Tongue (tissue), 2 donors: ENCODE data around the gene FUZ. TPM values are rescaled to one million over a fixed set of nuclear protein-coding genes. Genes with fewer than 3 reads are reported as not detected.
A peak's percentile ranks its signal among the peaks of the same experiment; 100 is the strongest.

Experiments used
- DNase-seq: peaks from one replicate; pipeline ENCODE4 v3.0.0-alpha.2; 2015
- total RNA-seq: library from RNA; depleted of rRNA; stranded (reverse); fragments of >200 nt; gene quantifications from one replicate; pipeline ENCODE4 v1.2.3, GENCODE V29; 2014

The FUZ gene
- total RNA-seq, 1 donor from 2014 or later: 25.7 TPM

DNA sequence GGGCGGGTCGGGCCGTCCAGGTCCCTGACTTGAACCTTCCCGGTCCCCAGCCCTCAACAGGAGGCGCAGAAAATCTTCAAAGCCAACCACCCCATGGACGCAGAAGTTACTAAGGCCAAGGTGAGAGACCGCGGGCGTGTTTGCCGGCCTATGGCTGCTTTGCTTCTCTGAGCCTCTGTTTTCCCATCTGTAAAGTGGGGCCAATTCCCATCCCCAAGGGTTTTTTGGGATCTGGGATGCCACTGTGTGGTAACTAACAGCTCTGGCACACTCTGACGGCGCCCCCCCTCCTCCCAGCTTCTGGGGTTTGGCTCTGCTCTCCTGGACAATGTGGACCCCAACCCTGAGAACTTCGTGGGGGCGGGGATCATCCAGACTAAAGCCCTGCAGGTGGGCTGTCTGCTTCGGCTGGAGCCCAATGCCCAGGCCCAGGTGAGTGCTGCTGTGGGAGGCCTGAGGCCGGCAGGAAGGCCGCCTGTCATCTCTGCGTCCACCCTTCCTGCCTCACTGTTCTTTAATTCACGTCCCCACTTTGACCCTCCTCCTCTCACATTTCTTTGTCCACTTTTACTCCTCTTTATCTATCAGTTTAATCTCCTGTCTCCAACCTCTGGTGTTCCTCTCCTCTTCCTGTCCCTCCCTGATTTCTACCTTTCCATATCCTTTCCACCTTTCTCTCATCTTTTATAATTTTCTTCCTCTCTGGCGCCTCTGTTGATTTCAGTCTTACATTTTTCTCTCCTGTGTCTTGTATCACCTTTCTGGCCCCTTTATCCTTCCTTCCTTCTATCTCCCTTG, 7.1 kb downstream of the FUZ start:
- DNase-seq: no peak

DNA sequence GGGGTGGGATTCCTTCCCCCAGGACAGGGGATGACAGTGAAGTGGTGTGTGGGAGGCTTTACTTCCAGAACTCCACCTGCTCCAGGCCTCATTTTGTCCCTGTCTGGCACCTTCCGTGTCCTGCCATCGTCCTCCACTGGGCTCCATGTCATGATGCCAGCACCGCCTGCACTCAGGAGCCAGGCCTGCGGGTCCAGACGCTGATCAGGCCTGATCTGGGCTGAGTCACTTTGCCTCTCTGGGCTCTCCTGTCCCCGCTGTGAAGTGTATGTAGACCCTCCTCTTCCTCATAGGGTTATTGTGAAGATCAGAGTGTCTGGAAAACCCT, 9.6 kb downstream of the FUZ start:
- no peak for DNase-seq

DNA sequence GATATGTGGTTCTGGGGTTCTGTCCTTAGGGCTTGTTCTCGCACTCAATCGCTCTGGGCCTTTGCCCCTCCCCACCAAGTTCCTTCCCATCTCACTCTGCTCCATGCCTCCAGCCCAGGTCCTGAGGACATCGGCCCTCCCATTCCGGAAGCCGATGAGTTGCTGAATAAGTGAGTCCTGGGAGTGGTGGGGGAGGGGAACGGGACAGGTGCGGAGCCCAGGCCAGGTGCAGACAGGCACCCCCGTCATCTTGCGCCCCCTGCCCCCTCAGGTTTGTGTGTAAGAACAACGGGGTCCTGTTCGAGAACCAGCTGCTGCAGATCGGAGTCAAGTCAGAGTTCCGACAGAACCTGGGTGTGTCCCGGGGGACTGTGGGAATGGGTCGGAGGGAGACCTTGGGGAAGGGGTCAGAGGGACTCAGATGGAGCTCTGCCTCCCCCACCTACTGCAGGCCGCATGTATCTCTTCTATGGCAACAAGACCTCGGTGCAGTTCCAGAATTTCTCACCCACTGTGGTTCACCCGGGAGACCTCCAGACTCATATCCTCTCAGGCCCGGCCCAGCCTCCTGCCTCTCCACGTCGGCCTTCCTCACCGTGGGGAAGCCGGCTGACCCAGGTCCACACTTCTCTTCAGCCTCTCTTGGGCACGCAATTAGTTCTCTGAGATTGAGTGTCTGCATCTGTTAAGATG, 10.1 kb downstream of the FUZ start:
- DNase-seq: no peak

DNA sequence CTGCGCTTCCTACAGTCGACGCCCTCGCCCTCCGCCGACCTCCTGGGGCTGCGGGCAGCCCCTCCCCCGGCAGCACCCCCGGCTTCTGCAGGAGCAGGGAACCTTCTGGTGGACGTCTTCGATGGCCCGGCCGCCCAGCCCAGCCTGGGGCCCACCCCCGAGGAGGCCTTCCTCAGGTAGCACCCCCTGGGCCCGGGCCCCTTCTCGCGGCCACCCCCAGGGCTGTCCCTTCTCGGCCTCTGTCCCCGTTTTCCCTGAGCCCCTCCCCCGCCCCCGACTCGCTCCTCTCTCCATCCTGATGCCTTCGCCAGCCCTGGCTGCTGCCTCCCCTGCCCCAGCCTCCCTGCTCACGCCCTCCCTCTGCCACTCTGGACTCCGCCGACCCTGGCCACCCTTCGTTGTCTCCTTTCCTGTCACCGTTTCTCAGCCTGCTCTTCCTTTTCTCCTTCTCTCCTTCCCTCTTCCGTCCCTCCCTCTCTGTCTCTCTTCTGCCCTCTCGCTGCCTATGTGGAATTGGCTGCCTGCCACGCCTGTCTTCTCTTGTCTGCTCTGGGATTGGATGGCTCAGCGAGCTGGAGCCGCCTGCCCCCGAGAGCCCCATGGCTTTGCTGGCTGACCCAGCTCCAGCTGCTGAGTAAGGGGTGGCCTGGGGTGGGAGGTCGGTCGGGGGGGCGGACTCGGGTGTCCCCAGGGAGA, 11.0 kb downstream of the FUZ start:
- peak; percentile 97 for DNase-seq

DNA sequence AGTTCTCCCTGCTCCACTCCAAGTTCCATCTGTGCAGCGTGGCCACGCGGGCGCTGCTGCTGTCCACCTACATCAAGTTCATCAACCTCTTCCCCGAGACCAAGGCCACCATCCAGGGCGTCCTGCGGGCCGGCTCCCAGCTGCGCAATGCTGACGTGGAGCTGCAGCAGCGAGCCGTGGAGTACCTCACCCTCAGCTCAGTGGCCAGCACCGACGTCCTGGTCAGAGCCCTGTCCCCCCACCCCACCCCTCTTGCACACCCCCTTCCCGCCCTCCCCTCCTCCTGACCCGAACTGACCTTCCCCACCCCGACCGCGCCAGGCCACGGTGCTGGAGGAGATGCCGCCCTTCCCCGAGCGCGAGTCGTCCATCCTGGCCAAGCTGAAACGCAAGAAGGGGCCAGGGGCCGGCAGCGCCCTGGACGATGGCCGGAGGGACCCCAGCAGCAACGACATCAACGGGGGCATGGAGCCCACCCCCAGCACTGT, 11.6 kb downstream of the FUZ start:
- no peak for DNase-seq

DNA sequence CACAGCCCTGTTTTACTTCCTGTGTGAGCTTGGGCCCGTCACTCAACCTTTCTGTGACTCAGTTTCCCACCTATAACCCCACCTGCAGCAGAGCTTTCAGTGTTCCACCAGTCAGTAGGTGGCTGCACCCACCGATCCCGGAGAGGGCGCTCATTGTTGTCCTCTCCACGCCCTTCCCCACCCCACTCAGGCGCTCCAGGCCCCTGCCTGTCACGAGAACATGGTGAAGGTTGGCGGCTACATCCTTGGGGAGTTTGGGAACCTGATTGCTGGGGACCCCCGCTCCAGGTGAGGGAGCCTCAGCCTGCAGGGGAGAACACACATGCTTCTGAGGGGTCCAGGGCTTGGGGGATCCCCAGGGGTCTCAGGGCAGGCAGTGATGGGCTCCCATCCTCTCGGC, 12.3 kb downstream of the FUZ start:
- no peak for DNase-seq

DNA sequence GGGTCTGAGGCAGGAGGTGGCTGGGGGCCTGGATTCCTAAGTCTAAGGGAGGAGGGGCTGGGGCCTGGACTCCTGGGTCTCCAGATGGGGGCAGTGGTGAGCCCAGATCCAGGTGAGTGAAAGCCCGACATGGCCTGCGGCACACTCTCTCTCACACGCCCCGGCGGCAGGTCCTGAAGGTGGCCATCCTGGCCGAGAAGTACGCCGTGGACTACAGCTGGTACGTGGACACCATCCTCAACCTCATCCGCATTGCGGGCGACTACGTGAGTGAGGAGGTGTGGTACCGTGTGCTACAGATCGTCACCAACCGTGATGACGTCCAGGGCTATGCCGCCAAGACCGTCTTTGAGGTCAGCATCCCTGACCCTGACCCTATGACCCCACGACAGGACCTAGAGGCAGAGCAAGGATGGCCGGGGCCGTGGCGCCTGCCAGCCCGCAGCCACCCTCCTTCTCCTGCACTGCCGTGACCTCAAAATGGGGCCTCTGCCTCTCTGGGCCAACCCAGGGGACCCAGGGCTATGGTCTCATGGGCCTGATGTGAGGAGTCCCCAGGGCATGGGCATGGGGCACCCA, 13.2 kb downstream of the FUZ start:
- DNase-seq: no peak

DNA sequence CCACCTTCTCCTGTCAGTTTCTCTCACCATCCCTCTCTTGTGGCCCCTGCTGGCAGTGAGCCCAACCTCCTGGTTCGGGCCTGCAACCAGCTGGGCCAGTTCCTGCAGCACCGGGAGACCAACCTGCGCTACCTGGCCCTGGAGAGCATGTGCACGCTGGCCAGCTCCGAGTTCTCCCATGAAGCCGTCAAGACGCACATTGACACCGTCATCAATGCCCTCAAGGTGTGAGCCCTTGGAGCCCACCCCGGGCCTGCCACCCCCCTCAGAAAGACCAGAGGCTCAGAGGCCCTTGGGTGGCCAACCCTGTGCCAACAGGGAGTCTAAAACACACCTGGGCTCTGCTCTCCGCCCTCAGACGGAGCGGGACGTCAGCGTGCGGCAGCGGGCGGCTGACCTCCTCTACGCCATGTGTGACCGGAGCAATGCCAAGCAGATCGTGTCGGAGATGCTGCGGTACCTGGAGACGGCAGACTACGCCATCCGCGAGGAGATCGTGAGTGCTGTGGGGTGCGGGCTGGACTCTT, 13.8 kb downstream of the FUZ start:
- no peak for DNase-seq

DNA sequence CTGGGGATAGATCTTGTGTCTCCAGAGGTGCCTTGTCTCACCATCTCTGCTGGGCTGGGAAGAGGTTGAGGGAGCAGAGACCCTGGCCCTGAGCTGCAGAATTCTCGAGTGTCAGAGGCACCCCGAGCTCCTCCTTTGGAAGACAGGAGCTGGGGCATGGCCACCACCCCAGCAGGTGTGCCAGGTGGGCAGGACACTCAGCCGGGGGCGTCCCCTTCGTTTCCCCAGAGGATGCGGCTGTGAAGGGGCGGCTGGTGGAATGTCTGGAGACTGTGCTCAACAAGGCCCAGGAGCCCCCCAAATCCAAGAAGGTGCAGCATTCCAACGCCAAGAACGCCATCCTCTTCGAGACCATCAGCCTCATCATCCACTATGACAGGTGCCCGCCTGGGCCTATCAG, 14.5 kb downstream of the FUZ start:
- DNase-seq: no peak

DNA sequence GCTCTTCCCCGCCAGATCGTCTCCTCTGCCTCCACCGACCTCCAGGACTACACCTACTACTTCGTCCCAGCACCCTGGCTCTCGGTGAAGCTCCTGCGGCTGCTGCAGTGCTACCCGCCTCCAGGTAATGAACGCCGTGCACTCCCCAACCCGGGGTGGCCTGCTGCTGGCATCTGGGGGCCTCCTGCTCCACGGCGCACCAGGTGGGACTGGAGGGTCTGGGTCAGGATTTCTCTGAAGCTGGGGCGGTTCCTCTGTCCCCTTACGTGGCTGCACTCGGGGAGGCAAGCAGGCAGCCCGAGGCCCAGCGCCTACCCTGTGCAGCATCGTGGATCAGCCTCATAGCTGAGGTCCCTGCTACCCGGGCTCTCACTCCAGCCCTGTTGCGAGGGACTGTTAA, 17.5 kb downstream of the FUZ start:
- no peak for DNase-seq

DNA sequence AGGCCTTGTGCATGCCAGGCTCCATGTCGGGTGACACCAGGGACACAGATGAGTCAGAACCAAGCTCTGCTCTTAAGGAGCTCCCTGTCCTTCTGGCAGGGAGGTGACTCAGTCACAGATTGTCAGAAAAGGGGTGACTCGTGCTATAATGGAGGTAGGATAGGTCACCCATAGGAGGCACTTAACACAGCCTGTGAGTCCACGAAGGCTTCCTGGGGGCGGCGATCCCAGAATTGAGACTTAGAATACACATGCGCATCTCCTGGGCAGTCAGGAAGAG, 19.6 kb downstream of the FUZ start:
- no peak for DNase-seq

DNA sequence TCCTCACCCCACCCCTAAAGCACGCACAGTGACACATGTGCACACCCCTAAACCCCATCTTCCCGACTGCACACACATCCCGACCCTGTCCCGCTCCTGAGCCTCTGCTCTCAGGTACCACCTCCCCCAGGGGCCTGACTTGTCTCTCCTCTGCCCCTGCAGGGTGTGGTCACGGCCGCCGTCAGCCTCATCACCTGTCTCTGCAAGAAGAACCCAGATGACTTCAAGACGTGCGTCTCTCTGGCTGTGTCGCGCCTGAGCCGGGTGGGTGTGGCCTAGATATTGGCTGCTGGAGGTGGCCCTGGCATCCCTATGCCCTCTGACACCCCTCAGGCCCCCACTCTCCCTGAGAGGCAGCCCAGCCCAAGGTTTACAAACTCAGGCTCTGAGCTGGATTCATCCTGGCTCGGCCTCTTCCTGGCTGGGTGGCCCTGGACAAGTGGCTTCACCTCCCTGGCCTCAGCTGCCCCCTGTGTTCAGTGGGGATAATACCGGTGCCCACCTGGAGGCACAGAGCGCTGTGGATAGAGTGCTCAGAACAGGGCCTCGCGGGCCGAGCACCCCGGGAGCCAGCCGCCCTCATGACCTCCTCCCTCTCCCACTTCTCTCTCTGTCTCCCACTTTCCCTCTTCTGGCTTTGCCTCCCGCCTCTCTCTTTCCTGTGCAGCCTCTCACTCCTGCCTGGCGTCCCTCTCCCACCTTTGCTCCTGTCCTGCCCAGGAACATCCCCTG, 20.1 kb downstream of the FUZ start:
- DNase-seq: no peak

DNA sequence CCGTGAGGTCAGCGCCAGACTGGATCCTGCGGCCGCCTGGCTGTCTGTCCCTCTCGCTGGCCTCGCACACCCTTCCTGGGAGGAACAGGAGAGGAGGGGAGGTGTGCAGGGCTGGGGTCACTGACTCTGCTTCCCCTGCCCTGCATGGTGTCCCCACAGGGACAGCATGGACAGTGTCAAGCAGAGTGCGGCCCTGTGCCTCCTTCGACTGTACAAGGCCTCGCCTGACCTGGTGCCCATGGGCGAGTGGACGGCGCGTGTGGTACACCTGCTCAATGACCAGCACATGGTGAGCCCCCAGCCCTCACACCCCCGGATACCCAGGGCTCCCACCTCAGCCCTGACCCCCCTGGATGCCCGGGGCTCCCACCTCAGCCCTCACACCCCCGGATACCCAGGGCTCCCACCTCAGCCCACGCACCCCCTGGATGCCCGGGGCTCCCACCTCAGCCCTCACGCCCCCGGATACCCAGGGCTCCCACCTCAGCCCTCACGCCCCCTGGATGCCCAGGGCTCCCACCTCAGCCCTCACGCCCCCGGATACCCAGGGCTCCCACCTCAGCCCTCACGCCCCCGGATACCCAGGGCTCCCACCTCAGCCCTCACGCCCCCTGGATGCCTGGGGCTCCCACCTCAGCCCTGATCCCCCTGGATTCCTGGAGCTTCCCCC, 21.2 kb downstream of the FUZ start:
- no peak for DNase-seq

DNA sequence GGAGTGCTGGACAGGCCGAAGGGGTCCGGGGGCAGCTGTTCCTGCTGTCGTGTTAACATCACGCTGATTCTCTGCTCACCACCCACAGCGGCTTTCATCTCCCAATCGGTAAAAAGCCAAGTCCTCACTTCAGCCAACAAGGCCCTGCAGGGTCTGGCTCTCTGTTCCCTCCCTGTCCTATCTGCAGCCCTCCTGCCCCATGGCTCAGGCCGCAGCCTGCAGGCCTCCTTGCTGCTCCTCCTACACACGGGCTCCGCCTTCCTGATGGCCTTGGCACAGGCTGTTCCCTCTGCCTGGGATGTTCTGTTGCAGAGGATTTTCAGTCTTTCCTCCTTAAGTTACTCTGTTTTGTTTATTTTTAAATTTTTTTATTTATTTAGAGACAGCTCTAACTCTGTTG, 22.2 kb downstream of the FUZ start:
- DNase-seq: no peak

DNA sequence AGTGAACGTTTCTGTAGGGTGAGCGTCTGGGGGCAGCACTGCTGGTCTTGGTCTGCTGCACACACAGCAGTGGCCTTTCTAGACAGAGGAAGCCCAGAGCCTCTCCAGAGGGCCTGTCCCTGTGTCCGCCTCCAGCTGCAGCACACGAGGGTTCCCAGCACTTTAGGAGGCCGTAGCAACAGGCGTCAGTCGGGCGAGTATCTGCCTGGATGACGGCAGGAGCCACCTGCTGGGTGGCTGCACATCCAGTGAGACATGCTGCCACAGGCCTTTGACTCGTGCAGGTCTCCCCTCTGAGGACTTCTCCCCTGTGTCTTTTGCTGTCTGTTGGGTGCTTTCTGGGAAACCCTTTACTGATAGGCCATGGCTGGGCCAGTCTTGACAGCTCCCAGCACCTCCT, 24.2 kb downstream of the FUZ start:
- no peak for DNase-seq

DNA sequence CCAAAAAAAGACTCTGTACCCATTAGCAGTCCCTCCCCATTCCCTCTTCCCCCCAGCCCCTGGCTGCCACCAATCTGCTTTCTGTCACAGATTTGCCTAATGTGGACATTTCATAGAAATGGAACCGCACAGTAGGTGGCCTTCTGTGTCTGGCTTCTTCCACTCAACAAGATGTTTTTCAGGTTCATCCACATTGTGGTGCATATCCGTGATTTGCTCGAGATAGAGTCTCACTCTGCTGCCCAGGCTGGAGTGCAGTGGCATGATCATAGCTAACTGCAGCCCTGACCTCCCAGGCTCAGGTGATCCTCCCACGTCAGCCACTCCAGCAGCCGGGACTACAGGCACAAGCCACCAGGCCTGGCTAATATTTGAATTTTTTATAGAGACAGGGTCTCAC, 25.3 kb downstream of the FUZ start:
- DNase-seq: no peak

DNA sequence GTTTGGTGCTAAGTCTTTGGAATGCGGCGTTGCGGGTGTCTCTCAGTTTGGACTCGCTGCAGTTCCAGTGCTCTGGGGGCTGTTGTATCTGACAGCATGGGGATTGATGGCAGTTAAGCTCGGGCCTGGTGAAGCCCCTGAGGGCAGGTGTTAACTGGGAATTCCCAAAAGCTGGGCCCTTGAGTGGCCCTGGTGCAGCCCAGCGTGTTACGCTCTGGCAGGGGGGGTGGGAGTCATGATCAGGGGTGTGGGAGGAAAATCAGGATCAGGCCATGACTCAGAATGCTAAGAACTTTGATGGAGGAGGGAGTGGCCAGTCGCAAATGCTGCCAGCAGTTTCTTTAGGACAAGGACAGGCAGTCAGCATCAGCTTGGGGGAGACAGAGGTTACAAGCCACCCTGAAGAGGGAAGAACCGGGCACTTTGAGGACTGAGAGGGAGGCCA, 26.7 kb downstream of the FUZ start:
- DNase-seq: no peak

DNA sequence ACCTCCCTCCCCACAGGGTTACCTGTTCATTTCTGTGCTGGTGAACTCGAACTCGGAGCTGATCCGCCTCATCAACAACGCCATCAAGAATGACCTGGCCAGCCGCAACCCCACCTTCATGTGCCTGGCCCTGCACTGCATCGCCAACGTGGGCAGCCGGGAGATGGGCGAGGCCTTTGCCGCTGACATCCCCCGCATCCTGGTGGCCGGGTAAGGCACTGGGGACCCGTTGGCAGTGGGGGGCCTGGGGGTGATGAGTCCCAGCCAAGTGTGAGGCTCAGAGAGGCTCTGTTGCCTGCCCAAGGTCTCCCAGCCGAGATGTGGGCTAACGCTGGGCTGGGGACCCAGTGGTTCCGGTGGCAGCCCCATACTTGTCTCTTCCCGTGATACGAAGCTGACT, 30.6 kb downstream of the FUZ start:
- DNase-seq: no peak

DNA sequence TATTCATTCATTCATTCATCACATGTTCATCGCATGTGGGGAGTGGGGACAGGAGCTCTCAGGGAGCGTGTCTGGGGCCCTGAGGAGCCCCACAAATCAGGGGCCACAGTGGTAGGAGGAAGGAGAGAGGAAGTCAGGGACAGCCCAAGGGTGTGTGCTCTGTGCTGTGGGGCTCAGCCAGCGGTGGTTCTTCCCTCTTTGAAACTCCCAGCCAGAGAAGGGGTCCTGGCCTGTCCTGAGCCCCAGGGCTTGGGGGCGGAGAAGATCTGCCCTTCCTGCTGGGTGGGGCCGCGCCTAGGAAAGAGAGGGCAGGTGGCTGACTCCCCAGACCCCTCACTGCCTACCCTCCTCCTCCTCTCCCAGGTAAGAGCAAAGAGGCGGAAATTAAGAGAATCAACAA, 31.7 kb downstream of the FUZ start:
- DNase-seq: no peak

DNA sequence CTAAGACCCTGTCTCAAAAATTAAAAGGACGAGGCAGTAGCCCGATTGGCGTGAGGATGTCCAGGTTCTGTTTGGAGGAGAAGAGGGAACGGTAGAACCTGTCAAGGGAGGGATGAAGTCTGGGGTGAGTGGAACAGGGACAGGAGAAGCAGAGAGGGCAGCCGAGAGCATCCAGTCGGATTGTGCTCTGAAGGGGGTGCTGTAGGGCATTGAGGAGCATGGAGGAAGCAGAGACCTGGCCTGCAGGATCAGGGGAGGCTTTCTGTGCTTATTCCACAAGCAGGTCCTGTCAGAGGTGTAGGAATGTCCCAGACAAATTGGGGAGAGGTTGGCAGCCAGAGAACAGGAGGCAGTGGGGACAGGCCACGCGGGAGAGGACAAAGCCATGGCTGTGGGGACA, 32.2 kb downstream of the FUZ start:
- no peak for DNase-seq

DNA sequence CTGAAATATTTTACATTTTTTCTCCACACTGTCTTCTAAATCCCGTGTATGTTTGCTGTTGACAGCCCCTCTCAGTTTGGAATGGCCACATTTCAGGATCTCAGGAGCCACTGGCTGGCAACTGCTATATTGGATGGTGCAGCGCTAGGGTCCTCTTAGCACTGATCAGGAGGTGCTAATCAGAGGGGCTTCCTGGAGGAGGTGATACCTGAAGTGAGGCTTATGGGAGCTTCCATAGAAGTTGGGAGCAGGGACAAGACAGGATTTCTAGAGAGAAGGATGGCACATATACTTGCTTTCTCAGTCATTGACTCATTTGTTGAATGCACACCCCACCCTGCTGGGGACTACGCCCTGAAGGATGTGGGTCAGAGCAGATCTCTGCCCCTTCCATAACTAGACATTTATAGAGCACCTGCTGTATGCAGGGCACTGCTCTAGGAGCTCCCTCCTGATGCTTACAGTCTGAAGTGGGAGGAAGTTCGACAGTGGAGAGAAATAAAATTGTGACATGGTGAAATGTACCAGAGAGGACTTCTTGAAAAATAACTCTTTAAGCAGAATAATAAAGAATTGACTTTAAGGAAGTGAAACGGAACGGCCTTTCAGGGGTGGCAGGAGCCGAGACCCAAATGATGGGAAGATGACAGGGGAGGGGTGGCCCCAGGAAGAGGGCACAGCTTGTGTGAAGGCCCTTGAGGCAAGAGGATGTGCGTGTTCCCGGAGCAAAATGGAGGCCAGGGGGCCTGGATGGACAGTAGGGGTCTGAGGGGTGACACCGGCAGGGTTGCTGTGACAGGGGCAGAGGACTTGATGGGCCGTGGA, 33.1 kb downstream of the FUZ start:
- DNase-seq: no peak
